Astrocyte of the spinal cord (primary cell): ENCODE measurements around the gene SOCS3.

ENCODE experiments used
- DNase-seq: peaks from one replicate; pipeline ENCODE4 v3.0.0; 2011; ENCODE audit warnings: low read depth, low spot score
- H3K4me3 ChIP-seq: 2 replicates; pipeline ENCODE4 v1.5.1; 2011; ENCODE audit warnings: low read depth, mild to moderate bottlenecking, low read length, moderate library complexity
- CTCF ChIP-seq: IDR thresholded peaks from 2 replicates; pipeline ENCODE4 v1.5.1; 2012; ENCODE audit warnings: low read depth, mild to moderate bottlenecking, low read length, inconsistent platforms
- in situ Hi-C: cut with HindIII; loops from 2 replicates; pipeline ENCODE4 v1.10.0; 2017; ENCODE audit warnings: low sequenced_read_pairs

The SOCS3 gene

GRCh38 chr17:78345791-78346494 is 13.9 kb downstream of the SOCS3 start:
- no peak overlapping the region for H3K4me3 ChIP-seq
- no peak for TF ChIP-seq CTCF
- in situ Hi-C loops, result no loop called here
- DNase-seq, result no peak

- no peak overlapping the region for H3K4me3 ChIP-seq
- in situ Hi-C loops, result no loop called here
- peak; percentile 8 for TF ChIP-seq CTCF
- no peak for DNase-seq
These were observed 14.7 kb downstream of the SOCS3 start for GRCh38 chr17:78345172-78345571.

DNA sequence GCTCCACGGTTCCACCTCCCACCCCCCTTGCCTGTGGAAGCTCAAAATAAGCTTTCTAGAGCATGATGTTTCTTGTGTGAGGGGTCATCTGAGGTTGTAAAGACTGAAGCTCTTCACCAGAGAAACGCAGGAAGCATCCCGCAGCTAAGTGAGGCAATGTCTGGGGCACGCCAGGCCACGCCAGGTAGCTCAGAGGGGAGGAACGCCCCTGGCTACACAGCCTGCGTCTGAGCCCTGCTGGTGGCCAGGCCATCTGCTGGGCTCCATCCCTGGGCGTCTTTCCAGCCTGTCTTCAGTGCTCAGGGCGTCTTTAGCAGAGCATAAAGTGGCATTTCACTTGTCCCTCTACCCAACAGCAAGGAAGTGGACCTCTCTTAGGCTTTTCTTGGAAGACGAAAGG is 15.2 kb downstream of the SOCS3 start:
- in situ Hi-C loops, result no loop called here
- no peak for TF ChIP-seq CTCF
- no peak overlapping the region for H3K4me3 ChIP-seq
- no peak for DNase-seq

- TF ChIP-seq CTCF, result no peak
- DNase-seq, result no peak
- in situ Hi-C loops, result no loop called here
- no peak overlapping the region for H3K4me3 ChIP-seq
These were observed 16.2 kb downstream of the SOCS3 start for GRCh38 chr17:78343543-78344201.

DNA sequence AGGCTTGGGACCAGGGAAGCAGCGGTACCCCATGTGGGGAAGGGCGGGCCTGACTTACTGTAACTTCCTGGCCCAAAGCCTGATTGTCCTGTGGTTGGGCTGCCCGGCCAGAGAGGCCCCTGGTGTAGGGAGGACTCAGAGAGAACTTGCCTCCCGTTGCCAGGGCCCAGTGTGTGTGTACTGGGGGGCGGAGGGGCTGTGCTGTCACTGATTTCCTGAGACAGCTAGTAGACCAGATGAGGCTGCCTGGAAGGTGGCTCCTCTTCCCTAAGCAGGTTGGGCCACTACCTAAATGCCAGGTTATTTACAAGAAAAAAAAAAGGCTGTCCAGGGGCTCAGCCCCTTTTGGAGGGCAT is 16.7 kb downstream of the SOCS3 start:
- TF ChIP-seq CTCF, result no peak
- peak; percentile 97 for DNase-seq
- in situ Hi-C loops, result no loop called here
- no peak overlapping the region for H3K4me3 ChIP-seq

- in situ Hi-C loops, result no loop called here
- H3K4me3 ChIP-seq, result no peak overlapping the region
- DNase-seq, result peak; percentile 98
- TF ChIP-seq CTCF, result no peak
These were observed 17.3 kb downstream of the SOCS3 start for GRCh38 chr17:78342449-78343186.
